GM18505 (cell line): ENCODE measurements around the gene TUBE1.
"Not testable (repeated sequence)": the region's sequence is repeated elsewhere in the genome, so short reads cannot be mapped to it uniquely, and the experiment has no call there.

ENCODE experiments used
- ATAC-seq: cut with Tn5 transposase; IDR thresholded peaks from one replicate; pipeline ENCODE4 v1.9.1; 2021; ENCODE audit not compliant: unreplicated experiment
- POLR2A ChIP-seq: IDR thresholded peaks from 4 replicates; pipeline ENCODE4 v1.6.1; 2011; ENCODE audit warnings: borderline replicate concordance; ENCODE audit not compliant: insufficient read depth, insufficient read length; ENCODE audit errors: extremely low read depth

The TUBE1 gene

GRCh38 chr6:112100561-112100960 lies 13.3 kb upstream of the TUBE1 start:
- no peak for ATAC-seq

DNA sequence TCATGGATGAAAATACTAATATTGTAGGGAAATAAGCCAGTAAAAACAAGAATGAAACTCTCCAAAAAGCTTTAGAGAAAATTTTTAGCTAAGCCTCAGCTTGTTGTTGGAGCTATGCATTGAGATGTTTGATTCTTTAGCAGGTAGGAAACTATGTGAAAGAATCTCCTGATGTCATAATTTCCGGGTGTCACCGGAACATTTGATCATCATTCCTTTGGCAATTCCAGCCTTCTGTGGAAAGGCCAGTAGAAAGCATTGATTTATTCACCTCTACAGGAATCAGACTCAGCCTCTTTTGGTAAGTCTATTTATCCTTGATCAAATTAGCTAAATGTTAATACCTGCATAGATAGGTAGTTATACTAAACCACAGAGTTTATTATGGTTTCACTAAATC lies 9.6 kb upstream of the TUBE1 start:
- ATAC-seq: no peak
- no peak for TF ChIP-seq POLR2A

More at GRCh38 chr6:112100561-112100960, 13.3 kb upstream of the TUBE1 start:
- TF ChIP-seq POLR2A: no peak

GRCh38 chr6:112087916-112088315 lies 634 bp upstream of the TUBE1 start:
- ATAC-seq: peak; percentile 1
- TF ChIP-seq POLR2A: no peak

DNA sequence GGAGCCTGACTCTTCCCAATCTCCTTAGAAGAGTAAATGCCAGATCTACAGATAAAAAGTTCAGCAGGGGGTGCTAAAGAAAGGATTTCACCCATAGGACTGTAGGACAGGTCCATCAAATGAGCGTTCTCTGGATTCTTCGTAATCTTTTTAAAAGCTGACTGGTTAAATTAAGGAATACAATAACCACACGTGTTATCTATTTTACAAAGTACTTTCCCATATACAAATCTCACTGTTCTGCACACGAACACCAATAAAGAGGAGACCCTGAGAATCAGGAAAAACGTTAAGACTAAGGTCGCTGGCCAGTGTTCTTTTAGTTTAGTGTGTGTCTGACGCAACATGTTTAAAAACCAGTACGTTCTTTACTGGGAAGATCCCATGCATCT lies 542 bp downstream of the TUBE1 start:
- peak; percentile 23 for ATAC-seq
- no peak for TF ChIP-seq POLR2A

DNA sequence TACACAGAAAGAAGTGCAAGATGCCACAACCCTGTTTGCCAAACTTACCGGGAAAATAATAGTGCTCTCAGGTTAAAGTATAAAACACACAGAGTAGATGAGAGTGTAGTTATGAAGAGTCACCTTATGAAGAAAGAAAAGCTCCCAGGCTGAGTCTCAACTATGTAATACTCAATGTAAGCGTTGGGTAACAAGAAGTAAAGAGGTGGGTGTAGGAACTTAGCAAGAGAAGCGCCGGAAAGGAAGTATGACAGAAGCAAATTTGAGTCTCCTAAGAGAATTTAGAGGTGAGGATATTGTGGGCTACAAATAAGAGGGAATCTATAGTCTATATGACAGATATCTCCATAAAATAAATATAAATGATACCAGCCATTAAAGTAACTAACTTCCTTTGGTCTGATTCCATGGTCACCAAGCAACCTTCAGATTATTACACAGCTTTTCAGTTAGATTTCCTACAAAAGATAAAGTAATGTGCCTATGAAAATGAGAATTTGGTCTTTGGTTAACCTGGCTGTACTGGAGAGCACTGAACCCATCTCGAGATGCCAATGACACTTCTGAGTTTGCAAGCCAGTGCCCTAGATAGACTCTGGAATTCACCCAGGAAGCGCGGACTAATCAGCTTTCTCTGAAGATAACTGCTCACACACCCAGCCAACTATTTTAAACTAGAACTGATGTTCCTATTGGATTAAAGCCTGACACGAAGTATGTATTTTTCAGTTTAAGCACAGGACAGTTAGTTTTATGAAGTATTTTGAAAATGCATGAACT lies 1.8 kb downstream of the TUBE1 start:
- no peak for ATAC-seq
- no peak for TF ChIP-seq POLR2A

GRCh38 chr6:112081569-112081968 lies 5.7 kb downstream of the TUBE1 start:
- TF ChIP-seq POLR2A: no peak
- ATAC-seq: no peak

GRCh38 chr6:112066606-112067005 lies 20.7 kb downstream of the TUBE1 start:
- TF ChIP-seq POLR2A: no peak
- no peak for ATAC-seq

DNA sequence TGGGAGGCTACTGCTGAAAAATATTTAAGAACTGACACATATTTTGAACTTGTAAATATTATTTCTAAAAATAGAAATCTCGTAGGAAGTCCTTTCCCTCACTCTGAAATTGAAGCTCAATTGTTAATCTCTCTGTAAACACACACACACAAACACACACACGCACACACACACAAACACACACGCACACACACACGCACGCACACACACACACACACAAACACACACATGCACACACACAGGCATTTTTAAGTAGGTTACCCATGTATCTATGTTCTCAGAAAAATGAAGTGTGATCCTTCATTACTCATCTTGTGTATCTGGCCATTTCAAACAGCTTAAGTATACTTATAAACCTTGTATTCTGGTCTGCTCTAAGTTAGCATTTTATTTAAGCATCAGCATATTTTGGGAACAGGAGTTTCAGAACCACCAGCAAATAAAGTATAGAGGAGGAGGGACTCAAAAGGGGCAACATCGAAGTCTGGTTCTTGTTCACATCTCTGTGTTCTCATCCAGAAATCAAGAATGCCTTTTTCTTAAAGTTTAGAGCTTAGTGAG lies 21.8 kb downstream of the TUBE1 start:
- ATAC-seq: no peak

DNA sequence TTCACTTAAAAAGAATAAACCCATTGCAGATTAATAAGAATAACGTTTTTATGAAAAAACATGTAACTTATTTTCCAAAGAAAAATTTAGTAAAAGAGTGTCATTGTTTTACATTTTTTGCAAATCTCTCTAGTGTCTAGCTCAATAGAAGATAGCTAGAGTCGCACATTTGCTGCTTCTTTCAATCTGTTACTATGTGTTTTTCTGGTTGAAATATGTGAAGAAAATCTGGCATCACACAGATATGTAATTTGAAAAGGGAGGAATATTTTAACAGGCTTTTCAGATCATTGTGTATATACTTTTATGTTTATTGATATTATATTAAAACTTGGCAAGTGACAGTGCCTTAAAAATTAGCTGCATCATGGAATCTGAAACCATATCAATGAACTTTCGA lies 24.3 kb downstream of the TUBE1 start:
- no peak for TF ChIP-seq POLR2A
- no peak for ATAC-seq

More for the DNA sequence above, 21.8 kb downstream of the TUBE1 start:
- TF ChIP-seq POLR2A: no peak

GRCh38 chr6:112061605-112062004 lies 25.7 kb downstream of the TUBE1 start:
- no peak for ATAC-seq
- no peak for TF ChIP-seq POLR2A

DNA sequence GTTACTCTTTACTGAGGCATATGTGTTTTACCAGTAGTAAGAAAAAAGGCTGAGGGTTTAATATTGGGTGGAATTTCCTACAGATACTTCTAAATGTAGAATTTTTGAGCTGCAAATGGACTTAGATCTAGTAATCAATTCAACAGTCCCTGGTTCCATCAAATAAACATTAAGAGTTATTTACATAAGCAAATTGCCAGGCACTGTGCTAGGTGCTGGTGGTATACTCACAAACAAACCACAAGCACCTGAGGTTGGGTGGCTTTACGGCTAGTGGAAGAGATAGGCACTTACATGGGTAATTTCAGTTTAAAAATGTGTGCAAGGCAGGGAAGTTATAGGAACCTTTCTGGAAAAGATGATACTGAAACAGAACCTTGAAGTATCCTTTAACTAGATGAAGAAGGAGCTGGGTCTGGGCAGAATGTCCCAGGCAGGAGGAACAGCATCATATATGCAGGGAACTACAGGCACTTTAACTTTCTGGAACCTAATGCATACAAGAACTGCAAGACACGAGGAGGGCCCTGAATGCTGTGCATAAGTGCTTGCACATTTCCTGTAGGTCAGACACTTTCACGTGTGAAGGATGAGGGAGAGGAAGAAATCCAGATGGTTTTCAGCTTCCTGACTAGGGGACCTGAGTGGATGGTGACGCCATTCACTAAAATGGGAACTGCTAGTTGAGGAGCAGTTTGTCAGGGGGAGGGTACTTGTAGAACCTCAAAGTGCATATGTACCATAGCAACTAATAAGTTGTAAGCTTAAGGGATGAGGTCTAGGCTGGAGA lies 28.8 kb downstream of the TUBE1 start:
- TF ChIP-seq POLR2A: no peak
- no peak for ATAC-seq

- ATAC-seq: no peak
- no peak for TF ChIP-seq POLR2A
Observed at GRCh38 chr6:112054555-112055190, 32.6 kb downstream of the TUBE1 start.

GRCh38 chr6:112054001-112054400 lies 33.3 kb downstream of the TUBE1 start, which contains the start of gene CCN6:
Gene CCN6, plus strand, starts transcription at chr6:112054104. Its CDS starts 254 bp downstream, at chr6:112054358.
- no peak for ATAC-seq
- TF ChIP-seq POLR2A: no peak

DNA sequence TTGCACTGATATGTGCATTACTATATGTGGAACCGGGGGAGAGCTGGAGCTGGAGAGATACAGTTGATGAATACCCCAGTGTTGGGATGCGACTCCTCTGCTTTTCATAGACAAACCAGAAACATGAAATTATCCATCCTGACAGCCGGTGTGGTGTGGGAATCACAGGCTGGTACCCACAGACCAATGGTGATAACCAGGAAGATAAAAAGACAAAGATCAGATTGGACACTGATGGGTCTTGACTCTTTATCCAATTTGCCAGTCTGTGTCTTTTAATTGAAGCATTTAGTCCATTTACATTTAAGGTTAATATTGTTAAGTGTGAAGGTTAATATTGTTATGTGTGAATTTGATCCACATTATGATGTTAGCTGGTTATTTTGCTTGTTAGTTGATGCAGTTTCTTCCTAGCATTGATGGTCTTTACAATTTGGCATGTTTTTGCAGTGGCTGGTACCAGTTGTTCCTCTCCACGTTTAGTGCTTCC lies 36.0 kb downstream of the TUBE1 start:
- not testable (repeated sequence) for ATAC-seq
